HT1080 (cell line): ENCODE results near the gene MROH7. TPM values are rescaled to one million over a fixed set of nuclear protein-coding genes. Genes with fewer than 3 reads are reported as not detected.

Experiments used
- DNase-seq: peaks from one replicate; pipeline ENCODE4 v3.0.0-alpha.2; 2015; ENCODE audit warnings: low read depth
- total RNA-seq: library from RNA; depleted of rRNA; stranded (reverse); fragments of >200 nt; shearing (Covaris generic); gene quantifications from 2 replicates; pipeline ENCODE4 v1.2.3, GENCODE V29; 2014

The MROH7 gene
- total RNA-seq, 1 experiment from 2014 or later: not detected

DNA sequence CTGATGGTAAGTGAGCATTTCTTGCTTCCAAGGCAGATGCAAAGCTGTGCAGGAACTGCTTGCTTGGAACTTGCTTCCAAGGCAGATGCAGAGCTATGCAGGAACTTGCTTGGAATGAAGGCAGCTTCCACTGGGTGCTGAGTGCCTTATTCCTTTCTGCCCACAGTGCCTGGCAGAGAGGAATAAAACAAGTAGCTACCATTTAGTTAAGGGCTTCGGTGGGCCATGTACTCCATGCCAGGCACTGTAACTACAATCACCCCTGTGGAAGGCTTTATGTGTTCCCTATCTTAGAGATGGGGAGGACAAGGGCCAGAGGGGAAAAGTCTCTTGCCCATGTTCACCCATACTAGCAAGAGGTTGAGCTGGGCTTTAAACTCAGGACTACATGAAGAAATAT is 8.3 kb downstream of the MROH7 start:
- DNase-seq: no peak

DNA sequence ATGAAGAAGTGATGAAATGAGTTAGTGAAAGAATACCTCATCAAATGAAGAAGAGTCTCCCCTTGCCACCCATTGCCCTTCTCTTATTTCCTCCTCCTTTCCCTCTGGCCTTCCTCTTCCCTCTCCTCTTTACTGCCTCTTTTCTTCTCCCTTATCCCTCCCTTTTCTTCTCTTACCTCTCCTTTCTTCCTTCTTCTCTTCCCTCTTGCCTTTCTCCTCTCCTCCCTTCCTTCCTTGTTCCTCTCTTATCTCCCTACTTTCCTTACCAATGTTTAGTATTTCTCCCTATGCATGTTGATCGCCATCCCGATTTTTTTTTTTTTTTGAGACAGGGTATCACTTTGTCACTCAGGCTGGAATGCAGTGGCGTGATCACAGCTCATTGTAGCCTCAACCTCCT is 8.8 kb downstream of the MROH7 start:
- DNase-seq: no peak

- DNase-seq: no peak
These were observed 10.0 kb downstream of the MROH7 start for GRCh38 chr1:54651608-54652007.

DNA sequence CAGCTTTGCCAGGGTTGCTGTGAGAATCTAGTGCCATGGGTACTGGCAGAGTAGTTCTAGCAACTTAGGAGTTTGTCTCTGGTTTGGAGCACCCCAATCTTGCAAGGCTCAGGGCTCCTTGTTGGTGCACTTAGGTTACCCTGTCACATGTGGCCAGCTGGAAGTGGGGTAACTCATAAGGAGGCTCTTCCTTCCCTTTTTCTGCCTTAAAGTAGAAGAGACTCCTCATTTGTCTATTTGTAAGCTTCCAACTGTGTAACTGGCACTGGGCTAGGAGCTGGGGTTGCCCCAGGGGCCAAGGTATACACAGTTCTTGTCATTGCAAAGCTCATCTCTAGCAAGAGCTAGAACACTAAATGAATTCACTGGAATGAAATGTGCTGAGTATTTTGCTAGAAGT is 10.6 kb downstream of the MROH7 start:
- DNase-seq: no peak

DNA sequence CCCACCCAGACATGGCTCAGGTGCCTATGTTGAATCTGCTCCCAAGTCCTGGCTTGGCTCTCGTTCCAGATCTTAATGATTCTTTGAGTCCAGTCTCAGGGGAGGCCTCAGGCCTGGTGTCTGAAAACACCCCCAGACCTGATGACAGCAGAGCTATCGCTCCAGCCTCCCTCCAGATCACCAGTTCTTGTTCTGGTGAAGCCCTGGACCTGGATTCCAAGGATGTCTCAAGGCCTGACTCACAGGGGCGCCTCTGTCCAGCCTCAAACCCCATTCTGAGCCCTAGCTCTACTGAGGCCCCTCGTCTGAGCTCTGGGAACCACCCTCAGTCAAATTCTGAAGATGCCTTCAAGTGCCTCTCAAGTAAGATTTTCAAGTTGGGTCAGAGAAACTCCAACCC is 11.4 kb downstream of the MROH7 start:
- no peak for DNase-seq

DNA sequence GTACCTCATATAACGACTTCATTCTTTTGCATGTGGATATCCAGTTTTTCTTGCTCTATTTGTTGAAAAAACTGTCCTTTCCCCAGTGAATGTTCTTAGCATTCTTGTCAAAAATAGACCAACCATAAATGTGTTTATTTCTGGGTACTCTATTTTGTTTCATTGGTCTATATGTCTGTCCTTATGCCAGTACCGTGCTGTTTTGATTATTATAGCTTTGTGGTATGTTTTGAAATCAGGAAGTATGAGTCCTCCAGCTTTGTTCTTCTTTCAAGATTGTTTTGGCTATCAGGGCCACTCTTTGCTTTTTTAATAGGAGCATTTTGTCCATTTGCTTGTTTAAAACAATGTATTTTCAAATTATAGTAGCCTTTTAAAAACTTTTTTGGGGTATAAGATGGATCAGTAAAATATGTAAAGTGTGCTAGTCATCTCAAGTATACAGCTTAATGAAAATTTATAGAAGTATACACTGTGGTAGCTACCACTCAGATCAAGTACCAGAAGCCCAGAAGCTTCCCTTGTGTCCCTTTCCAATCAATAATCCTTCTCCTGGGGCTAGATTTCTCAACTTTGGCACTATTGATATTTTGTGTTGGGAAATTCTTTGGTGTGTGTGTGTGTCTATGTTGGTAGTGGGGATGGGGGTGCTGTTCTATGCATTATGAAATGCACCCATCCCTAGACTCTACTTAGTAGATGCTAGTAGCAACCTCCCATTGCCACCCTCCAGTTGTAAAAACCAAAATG is 16.8 kb downstream of the MROH7 start:
- no peak for DNase-seq

- no peak for DNase-seq
These were observed 22.1 kb downstream of the MROH7 start for GRCh38 chr1:54663725-54664124.

- DNase-seq: no peak
These were observed 22.8 kb downstream of the MROH7 start for GRCh38 chr1:54664364-54664763.

- no peak for DNase-seq
These were observed 24.3 kb downstream of the MROH7 start for GRCh38 chr1:54665852-54666251.

GRCh38 chr1:54666333-54666732 is 24.7 kb downstream of the MROH7 start:
- no peak for DNase-seq

GRCh38 chr1:54667797-54668196 is 26.2 kb downstream of the MROH7 start:
- DNase-seq: no peak

GRCh38 chr1:54668567-54668966 is 27.0 kb downstream of the MROH7 start:
- no peak for DNase-seq

DNA sequence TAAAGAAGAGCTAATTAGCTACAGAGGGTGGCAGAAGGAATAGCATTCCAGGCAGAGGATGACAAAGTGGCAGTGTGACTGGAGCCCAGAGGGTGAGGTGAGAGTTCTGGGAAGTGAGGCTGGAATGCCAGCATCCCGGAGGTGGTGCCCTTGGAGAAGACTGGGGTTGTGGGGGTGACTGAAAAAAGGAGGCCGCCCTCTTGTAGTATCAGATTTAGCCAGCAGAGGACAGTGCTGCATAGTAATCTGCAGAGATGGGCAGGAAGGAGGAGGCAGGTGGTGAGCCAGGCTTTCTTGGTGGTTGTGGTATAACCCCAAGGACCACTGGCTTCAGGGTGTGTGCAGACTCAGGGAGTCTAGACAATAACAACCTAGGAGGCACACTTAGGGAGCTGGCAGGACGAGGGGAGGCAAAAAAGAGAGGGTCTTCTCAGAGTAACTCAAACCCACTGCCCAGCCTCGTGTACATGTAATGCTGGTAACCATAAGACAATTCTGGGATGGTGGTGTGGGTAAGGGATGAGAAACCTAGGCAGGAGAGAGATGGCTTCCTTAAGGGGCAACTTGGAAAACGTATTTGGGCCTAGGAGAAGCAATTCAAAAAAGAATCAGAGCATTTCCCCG is 30.5 kb downstream of the MROH7 start:
- peak; percentile 70 for DNase-seq

DNA sequence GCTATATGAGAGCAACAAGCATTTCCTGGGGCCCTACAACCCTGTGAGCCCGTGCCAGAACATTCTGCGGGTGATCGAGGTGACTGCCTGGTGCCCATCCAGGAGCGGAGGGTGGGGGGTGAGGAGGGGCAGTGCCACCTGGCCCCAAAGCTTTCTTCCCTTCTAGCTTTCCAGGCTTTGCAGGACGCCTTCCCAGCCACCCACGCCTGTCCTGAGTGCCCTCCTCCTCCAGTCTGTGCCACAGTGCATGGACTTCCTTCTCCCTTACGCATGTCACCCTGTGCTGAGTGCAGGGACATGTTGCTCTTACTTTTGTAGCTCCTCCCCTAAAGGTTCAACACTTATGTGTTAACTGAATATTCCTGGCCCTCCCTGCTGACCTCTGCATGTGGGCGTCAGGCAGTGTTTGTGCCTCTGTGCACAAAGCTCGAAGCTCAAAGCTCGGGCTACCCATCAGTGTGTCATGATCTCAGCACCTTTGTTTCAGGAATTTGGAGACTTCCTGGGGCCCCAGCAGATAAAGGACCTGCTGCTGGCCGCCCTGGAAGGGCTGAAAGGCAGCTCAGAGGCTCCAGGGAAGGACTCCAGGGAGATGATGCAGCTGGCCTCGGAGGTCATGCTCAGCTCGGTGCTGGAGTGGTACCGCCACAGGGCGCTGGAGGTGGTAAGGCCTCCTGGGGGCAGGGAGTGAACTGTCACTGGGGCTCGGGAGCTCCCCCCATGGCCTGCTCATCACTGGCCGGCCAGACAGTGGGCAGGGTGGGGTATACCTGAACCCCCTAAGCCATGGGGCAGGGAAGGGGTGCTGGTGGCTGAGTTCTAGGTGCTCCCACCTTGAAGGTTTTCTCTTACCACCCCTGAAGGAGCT is 37.4 kb downstream of the MROH7 start:
- no peak for DNase-seq

- DNase-seq: no peak
These were observed 38.1 kb downstream of the MROH7 start for GRCh38 chr1:54679706-54680105.

DNA sequence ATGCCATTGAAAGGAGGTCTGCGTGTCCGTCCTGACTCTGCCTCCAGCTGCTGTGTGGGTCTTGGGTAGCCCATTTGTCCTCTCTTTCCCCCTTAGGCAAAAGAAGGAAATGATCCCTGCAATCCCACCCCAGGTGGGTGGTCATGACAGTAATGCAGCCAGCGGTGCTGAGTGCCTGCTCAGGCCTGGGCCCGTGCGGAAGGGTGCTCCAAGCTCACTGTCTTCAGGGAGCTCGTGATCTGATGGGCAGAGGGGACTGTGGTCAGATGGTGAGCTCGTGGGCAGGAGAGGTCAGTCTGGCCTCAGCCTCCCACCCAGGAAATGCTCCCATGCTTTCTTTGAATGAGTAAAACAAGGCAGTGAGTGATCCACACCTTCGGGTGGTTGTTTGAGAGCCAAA is 38.8 kb downstream of the MROH7 start:
- no peak for DNase-seq

DNA sequence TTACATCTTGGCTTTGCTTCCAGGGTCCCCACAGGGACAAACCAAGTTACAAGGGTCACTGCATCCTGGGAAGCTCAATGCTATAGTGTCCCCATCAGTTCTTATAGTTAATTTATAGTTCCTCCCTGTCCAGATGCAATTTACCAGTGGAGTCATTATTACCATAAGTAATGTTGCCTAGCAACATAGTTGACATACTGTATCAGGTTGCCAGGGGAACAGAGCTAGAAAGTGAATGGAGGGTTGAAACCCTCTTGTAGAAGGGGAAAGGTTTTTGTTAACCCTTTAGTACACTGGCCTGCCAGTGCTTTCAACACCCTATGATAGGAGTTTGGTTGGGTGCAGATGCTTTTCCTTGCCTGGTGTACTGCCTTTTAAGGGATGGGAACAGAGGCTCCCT is 39.8 kb downstream of the MROH7 start:
- DNase-seq: no peak

GRCh38 chr1:54683453-54683852 is 41.9 kb downstream of the MROH7 start:
- DNase-seq: no peak

- no peak for DNase-seq
These were observed 43.8 kb downstream of the MROH7 start for GRCh38 chr1:54685335-54685905.

DNA sequence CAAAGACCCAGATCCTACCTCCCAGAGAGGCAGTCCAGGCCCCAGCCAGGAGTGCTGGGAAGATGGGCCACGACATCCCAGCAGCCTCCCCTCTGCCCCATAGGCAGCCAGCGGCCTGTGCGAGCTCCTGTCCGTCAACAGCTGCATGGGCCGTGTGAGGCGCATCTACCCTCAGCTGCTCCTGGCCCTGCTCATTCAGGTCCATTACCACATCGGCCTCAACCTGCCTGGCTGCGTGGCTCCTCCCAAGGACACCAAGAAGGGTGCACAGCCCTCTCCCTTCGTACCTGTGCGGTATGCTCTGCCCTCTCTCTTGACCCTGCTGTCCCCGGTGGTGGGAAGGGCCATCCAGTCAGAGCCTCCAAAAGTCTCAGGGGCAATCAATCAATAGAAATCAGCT is 44.6 kb downstream of the MROH7 start:
- DNase-seq: no peak

GRCh38 chr1:54694771-54695170 is 53.2 kb downstream of the MROH7 start:
- DNase-seq: no peak

DNA sequence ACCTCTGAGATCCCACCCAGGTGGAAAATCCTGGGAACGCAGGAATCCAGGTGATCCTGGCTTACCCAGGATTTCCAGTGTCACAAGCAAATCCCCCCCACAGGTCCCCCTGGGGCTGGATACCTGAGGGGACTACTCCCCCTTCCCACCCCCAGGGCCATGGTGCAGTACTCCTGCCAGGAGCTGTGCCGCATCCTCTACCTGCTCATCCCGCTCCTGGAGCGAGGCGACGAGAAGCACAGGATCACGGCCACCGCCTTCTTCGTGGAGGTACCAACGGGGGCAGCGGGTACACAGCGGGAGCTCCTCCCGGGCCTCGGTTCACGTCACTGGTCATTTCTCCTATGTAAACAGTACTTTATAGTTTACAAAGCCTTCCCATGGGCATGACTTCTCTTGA is 53.6 kb downstream of the MROH7 start:
- DNase-seq: no peak
